GM19455 (cell line): ENCODE results near the gene EXTL1.
A peak's percentile ranks its signal among the peaks of the same experiment; 100 is the strongest.

Experiments
- ATAC-seq: cut with Tn5 transposase; IDR thresholded peaks from one replicate; pipeline ENCODE4 v1.9.1; 2021; ENCODE audit not compliant: unreplicated experiment

EXTL1 gene

DNA sequence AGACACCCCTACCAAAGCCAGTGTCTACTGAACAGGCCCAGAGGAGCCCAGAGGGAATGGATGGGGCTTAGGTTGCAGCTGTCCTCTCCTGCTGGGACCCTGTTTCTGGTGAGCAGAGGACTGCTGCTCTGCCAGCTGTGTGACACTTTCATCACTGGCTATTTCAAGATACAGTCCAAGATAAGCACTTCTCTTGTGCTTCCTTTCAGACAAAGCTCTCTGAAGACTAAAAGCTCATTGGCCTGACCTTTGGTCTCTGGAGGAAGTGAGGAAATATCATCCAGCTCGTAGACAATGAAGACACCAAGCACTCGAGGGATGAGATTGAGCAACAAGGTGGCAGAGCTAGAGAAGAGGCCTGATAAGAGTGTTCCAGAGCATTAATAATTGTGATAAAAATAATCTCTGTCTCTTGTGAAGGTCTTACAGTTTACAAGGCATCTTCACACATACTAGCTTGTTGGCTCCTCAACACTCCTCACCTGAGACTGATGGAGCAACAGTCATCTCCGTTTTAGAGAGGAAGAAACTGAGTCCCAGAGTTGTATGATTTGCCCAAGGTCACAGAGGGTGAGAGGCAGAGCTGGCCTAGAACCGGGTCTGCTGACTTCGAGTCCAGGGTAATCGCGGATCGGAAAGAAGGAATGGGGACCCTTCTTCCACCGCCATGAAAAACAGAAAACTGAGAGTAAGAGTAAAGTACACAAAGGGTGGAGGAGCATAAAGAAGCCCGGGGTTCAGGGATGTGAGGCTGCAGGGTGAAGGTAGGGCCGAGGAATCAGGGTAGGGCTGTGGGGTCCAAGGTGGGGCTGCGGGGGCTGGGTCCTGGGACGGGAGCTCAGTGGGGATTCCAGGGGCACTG is 24.4 kb upstream of the EXTL1 start:
- no peak for ATAC-seq

GRCh38 chr1:25997828-25998761 is 23.5 kb upstream of the EXTL1 start, which contains the start of gene PAFAH2:
Gene PAFAH2 (minus strand): TSS chr1:25998063. CDS start chr1:25990816, 7,247 bp downstream.
- ATAC-seq, result peak; percentile 97

GRCh38 chr1:25999041-25999800 is 22.4 kb upstream of the EXTL1 start:
- no peak for ATAC-seq

DNA sequence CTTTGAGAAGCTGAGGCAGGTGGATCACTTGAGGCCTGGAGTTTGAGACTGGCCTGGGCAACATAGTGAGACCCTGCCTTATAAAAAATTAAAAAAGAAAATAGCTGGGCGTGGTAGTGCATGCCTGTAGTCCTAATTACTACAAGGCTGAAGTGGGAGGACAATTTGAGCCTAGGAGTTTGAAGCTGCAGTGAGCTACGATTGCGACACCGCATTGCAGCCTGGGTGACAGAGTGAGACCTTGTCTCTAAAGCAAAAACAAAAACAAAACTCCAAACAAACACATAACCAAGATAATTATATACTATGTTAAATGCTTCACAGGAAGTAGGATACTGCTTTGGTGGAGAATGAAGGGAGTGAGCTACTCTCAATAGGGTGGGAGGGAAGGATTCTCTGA is 18.3 kb upstream of the EXTL1 start:
- ATAC-seq, result no peak

GRCh38 chr1:26003756-26004155 is 17.8 kb upstream of the EXTL1 start:
- ATAC-seq, result no peak

DNA sequence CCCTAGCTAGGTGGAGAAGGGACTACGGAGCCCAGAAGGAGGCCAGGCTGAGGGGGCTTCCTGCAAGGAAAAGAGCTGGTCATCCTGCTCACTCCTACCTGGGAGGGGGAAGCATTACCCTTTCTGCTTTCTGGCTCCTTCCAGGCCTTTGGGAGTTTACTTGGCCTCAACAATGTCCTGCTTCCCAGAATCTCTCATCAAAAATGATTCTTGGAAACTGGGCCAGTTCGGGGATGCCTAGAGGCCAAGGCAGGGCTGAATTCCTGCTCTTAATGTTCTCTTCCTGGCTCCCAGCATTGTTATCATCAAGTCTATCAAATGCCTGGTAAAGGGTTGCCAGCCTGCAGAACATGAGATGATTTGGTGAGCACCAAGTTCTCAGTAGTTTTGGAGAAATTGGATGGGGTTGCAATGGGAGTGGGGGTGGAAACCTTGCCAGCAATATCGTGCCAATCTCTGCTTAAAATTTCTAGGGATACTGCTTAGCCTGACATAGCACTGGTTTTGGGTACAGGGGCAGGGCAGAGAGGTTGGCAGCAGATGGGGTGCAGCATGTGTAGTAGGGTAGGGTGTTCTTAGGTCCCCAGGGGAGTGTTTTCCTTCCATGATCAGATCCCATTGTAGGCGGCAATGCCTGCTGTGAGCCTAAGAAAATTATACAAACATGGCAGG is 16.0 kb upstream of the EXTL1 start:
- no peak for ATAC-seq

GRCh38 chr1:26006710-26007109 is 14.9 kb upstream of the EXTL1 start:
- ATAC-seq, result no peak

GRCh38 chr1:26009796-26010447 is 11.7 kb upstream of the EXTL1 start:
- ATAC-seq, result no peak

DNA sequence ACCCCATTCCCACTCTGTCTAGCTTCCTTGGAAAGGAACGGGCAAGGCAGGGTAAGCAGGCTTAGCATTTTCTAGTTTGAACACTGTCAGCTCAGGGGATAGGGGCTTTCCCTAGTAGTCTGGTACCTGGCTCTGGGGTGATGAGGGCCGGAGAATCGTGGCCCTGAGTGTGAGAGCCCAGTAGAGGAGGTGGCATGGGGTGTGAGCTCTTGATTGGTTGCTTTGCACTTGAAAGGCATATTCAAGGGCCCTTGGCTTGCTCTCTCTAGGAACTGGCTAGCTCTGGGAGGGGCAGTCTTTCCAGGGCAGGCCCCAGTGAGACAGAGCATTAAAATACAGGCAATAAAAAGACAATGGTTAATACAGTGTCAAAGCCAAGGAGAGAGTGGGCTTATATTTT is 10.8 kb upstream of the EXTL1 start:
- no peak for ATAC-seq

GRCh38 chr1:26012864-26013263 is 8.7 kb upstream of the EXTL1 start:
- ATAC-seq, result no peak

DNA sequence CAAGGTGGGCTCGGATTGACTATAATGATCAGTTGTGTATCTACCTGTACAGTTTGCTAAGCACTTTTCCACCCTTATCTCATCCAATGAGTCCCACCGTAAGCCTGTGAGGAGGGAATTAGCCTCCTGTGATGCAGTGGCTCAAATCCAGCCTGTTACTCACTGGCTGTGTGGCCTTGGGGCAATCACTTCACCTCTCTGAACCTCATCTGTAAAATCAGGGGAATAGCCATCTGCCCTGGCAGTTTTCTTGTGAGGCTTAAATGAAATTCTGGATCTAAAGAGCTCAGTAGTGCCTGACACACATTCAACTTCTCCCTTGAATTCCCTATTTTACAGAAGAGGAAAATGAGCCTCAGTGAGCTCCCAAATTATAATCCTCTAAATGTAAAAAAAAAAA is 7.4 kb upstream of the EXTL1 start:
- ATAC-seq, result no peak

DNA sequence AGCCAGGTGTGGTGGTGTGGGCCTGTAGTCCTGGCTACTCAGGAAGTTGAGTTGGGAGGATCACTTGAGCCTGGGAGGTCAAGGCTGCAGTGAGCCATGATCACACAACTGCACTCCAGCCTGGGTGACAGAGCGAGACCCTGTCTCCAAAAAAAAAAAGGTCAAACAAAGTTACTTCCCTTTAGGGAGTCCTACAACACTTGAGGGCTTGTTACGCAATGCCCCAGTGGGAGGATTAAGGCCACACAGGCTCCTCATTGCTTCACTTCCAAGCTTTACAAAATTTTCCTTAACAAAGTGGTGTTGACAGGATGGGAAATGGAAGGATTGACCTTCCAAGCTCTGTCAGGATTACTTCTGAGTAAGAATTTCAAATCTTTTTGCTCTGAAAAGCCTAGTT is 6.2 kb upstream of the EXTL1 start:
- ATAC-seq, result no peak

DNA sequence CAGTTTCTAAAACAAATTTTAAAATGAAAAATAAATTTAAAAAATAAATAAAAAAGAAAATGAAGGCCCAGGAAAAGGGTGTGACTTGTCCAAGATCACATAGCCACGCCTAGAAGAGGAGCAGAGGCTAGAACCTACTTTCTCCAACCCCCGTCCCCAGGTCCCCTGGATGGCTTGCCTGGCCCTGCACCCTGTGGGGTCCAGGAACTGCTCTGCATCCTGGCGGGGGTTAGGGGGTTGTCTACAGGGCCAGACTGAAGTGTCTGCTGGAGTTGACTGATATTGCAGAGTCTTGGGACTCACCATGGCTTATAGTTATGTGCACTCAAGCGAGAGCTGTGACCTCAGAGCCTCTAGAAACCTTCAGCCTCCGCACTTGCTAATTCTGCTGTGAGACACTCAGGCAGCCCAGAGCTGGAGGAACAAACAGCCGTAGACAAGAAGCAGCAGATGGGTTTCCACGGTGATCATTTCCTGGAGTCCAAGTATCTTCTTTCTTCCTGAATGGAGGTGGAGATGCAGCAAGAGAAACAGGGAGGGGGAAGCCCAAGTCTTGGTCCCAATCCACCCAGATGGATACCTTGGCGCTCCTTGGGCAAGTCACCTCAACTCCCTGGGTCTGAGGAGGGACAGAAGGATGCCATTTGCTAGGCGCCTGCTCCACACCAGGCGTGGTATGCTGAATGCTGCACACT is 5.2 kb upstream of the EXTL1 start:
- ATAC-seq, result no peak

- ATAC-seq, result no peak
Measured at GRCh38 chr1:26016953-26017545, 4.5 kb upstream of the EXTL1 start.

GRCh38 chr1:26017606-26018005 is 4.0 kb upstream of the EXTL1 start:
- ATAC-seq, result no peak

- ATAC-seq, result no peak
Measured at GRCh38 chr1:26019641-26020315, 1.8 kb upstream of the EXTL1 start.

GRCh38 chr1:26020330-26020768 is 1.2 kb upstream of the EXTL1 start:
- ATAC-seq, result no peak

DNA sequence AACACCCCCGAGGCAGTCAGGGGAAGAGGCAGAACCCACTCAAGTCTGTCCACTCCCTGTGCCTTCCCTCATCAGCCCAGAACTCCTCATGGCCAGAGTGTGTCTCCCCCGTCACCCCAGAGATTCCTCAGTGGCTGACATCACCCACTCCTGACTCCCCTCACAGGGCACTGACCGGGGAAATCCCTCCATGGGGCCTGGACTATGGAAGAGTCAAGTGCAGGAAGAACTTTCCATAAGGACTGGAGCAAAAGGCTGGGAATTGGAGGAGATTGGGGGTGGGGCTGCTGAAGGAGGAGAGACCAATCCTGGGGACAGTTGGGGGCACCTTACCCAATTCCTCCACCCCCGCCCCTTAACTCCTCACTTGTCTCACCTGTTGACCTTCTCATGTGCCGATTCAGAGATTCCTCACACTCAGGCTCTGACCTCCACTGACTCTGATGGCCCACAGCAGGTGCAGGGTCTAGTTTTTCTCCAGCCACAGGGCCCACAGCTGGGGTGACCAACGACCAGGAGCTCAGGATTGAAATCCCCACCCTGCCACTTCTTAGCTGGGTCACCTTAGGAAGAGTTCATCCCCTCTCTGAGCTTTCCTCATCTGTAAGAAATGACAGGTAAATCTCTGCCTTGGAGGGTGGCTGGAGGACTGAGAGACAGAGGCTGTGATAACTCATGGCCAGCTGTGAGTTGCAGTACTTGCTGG is 481 bp upstream of the EXTL1 start:
- no peak for ATAC-seq
